Embryonic facial prominence (tissue), 1 donor: ENCODE measurements around the gene DNAJC1.

ENCODE experiments used
- DNase-seq: peaks from one replicate; pipeline ENCODE4 v3.0.0-alpha.2; 2016; ENCODE audit errors: extremely low spot score

Gene DNAJC1

GRCh38 chr10:21760332-21760731, 243.2 kb downstream of the DNAJC1 start:
- DNase-seq: no peak

DNA sequence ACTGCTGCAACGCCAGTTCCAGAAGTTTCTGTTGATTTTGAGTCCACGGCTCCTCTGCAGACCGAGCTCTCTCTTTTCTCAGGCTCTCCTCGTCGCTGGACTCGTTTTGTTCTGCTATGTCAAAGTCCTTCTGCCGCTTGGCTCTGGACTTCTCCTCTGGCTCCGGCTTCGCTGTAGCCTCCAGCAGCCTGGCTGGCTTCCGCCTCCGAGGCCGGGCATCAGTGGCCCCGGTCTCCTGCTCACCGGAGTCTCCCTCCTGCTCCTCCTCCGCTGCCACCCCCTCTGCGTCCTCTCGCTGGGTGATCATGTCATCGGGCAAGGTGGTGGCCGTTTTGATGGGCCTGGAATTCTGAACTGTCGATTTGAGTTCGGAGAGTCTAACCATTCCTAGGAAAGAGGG, 244.3 kb downstream of the DNAJC1 start:
- no peak for DNase-seq

DNA sequence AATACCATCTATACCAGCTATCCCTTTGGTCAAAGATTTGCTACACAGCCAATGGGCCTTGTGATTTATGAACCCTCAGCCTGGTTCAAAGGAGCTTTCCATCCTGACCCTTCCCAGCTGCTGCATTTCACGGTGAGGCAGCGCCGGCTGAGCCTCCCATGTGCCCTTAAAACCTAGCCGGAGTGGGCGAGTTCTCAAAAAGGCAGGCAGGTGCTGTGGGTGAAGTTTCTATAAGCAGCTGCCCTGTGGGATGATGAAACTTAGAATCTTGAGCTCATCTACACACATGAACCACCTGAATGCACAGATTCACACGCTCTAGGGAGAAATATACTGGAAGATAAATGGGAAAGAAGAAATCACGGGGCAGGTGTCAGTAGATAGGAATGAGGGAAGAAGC, 244.8 kb downstream of the DNAJC1 start:
- DNase-seq: no peak

DNA sequence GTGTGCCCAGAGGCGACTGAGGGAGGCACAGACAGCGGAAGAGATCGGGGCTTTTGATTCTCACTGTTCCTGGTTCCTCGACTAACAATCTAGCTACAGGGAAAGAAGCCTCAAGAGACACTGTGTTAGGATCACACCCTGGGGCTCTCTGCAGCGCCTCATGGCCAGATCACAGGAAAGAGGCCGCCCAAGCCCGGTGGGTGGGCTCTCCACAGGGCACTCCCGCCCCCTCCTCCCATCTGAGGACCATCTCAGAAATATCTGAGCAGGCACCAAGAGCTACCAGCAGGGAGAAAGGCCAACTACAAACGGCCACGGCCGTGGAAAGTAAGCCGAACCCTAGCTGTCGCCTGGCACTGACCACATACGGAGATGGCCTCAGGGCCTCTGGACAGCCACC, 245.3 kb downstream of the DNAJC1 start:
- DNase-seq: no peak

GRCh38 chr10:21757185-21757901, 246.2 kb downstream of the DNAJC1 start:
- DNase-seq: no peak

DNA sequence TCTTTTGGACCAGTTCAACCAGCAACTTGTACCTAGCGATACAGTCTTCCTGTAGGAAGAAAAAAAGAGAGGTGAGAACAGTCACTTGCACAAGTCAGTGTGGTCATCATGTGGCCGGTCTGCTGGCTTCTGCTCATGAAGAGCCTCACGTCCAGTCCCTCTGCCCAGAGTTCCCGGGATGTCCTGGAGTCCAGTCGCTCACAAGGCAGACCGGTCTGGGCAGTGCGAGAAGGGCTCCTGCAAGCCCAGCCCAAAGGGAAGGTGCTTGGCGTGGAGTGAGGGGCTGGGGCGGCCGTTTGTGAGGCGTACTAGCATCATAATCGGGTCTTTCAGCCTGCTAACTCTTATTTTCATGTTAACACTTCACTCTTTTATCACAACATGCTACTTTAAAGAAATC, 246.8 kb downstream of the DNAJC1 start:
- no peak for DNase-seq

DNA sequence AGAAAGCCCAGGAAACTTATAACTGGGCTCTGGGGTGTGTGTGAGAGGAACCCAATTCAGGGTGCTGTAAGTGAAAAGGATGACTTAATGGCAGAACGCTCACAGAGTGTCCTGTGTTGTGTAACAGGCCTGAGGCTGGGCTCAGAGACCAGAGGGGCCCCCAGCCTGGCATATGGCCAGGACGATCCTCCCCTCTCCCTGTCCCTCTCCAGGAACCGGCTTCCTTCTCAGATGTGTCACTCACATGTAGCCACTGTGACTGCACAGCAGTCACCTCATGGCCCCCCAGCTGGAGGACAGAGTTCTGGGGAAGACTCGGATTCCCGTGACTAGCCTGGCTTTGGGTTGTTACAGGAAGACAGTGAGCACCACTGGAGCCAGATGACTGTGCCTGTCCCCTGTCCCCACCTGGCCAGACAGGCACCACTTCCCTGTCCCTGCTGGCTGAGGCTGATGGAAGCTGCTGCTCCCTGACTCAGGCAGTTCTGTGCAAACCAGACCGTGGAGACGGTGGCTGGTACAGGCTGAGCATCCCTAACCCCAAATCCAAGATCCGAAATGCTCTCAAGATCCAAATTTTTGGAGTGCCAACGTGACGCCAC, 249.0 kb downstream of the DNAJC1 start:
- no peak for DNase-seq

DNA sequence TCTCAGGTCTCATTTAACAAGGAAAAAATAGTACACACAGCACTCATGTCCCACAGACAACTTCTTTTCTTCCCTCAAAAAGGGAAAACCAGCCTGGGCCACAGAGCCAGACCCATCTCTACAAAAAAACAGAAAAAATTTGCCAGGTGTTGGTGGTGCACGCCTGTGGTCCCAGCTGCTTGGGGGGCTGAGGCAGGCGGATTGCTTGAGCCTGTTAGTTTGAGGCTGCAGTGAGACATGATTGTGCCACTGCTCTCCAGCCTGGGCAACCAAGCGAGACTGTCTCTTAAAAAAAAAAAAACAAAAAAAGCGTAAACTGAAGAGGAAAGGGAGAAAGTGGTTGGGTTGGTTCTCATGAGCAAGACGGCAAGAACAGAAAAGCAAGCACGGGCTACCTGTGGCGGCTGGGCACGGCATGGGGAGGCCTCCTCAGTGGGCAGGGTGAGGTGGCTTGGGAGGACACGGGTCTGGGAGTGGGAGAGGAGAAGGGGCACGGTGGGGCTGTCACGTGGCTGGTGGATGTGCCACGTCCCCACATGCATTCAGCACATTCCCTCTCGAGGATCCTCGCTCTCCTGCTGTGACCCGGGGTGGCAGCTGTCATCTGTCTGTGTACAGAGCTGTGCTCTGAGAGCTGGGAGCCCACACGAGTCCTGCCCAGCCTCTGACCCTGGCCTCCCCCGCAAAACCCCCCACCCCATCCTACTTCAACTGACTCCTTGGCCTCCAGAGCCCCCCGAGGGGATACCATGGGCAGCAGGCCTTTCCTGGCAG, 249.8 kb downstream of the DNAJC1 start:
- no peak for DNase-seq

GRCh38 chr10:21751341-21752310, 251.9 kb downstream of the DNAJC1 start:
- DNase-seq: no peak

DNA sequence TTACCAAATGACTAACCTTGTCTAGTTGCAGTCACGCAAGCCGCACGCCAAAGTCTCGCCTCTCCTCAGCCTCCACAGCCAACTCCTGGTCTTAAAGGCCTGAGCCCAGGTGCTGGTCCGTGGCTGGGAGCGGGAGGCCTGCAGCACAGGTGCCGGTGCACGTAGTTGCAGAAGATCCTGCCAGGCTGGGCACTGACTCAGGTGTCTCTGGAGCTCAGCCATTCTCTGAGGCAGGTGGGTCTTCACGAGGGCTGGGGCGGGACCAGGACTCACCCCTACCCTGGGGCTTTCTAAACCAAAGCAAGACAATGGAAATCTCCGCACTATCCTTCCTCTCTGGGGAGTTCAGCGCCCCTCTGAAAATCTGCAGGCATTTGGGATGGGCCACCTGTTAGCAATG, 253.1 kb downstream of the DNAJC1 start:
- DNase-seq: no peak

DNA sequence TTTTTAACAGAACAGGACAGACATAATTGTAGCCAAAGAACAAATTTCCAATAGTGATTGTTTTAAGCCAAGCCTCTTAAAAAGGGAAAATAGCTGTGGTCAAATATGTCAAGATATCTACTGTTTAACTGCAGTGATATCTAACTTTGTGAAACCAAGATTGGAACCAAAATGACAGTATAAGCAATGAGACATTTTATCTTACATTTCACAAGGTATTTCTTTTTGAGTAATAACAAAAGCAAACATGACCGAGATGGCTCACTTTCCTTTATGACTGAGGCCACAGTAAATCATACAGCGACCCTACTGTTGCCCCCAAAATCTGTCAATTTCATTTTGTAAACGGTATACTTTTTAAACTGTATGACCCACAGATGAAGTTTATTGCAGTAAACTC, 253.7 kb downstream of the DNAJC1 start:
- no peak for DNase-seq

DNA sequence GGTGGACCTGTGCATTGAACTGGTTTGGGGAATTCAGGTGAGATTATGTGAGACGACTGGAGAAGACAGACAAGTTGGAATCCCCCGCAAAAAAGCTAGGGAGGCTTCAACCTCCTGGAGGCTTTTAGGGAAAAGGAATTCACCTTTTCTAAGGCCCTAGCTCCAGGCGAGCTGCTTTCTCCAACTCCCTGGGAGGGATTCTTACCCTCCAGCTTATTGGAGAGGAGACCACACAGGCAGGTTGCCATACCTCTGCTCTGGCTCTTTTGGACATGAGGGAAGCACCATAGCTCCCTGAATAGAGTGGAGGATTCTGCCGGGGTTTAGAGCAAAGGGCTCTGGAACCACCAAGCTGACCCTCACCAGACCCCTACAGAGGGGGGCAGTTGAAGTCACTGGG, 255.7 kb downstream of the DNAJC1 start:
- no peak for DNase-seq

GRCh38 chr10:21746118-21746517, 257.4 kb downstream of the DNAJC1 start:
- DNase-seq: no peak

- DNase-seq: no peak
Measured at GRCh38 chr10:21744223-21744622, 259.3 kb downstream of the DNAJC1 start.

- no peak for DNase-seq
Measured at GRCh38 chr10:21742740-21743412, 260.7 kb downstream of the DNAJC1 start.

- no peak for DNase-seq
Measured at GRCh38 chr10:21740989-21741388, 262.5 kb downstream of the DNAJC1 start.

DNA sequence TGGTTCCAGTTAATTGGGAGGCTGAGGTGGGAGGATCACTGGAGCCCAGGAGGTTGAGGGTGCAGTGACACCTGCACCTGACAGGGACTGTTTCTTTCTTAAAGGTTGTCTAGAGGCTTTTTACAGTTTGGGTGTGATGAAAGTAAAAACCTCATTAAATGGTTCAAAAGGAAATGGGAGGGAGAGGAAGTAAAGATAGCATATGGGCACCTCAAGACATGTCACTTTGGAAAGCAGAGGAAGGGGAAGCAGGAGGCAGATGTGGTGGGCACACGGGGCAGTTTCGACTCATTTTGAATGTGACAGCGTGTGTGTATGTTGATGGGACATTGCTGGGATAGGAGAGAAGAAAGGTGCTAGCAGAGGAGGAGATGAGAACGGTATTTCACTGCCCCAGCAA, 266.4 kb downstream of the DNAJC1 start:
- DNase-seq: no peak

GRCh38 chr10:21733710-21734109, 269.8 kb downstream of the DNAJC1 start:
- DNase-seq: no peak

DNA sequence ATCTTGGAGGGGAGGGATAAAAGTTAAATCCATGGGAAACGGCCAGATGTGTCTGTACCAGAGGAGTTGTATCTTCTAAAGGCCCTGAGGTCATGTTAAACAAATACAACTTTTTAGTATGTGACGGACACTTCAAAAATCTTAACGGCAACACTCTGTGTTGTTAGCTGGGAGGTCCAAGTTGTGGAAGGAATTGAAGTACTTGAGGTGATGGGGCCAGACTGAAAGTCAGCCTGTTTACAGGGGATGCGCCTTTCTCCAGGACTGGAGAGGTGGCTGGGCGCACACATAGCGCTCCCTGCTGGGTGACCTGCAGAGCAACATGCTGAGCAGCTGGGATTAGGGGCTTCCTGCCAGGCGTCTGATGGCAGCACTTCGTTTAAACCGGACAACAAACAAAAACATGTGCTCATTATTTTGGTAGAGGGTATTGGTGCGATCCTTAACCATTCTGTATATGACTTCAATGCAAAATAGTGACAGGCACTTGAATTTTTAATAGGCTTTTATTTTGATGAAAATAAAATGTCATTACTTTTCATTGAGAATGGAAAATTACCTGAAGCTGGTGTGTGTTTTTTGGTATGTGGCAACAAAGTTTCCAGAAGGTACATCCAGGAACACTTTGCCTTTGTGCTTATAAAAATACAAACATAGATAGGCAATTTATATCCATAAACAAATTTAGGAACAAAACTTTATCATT, 271.3 kb downstream of the DNAJC1 start:
- peak; percentile 46 for DNase-seq

- DNase-seq: no peak
Measured at GRCh38 chr10:21728618-21729017, 274.9 kb downstream of the DNAJC1 start.
